ENCODE results near the gene MS4A10. TPM values are rescaled to one million over a fixed set of nuclear protein-coding genes. Genes with fewer than 3 reads are reported as not detected.
A peak's percentile ranks its signal among the peaks of the same experiment; 100 is the strongest.

MS4A10 gene
- total RNA-seq, 2 experiments from 2014 or later: not detected

DNA sequence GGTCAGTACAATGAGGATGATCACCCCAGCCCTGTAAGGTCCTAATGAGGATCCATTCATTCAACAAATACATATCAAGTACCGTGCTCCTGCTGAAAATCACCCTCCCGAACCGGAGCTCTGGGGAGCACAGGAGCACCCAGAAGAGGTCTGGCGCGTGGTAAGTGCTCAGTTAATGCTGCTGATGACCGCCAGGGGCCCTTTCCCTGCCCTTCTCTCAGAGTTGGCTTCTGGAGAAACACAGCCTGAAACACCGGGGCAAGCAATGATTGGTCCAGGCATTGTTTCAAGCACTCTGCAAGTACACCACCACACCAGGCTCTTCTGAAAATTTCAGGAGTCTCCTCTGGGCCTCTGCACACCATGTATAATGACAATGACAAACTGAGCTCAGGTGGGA, 53.0 kb downstream of the MS4A10 start:
- no peak overlapping the region for H3K4me3 Mint-ChIP-seq
- DNase-seq: no peak
- peaks cover 20% of the 10 kb centered on the region for H3K4me1 Mint-ChIP-seq (ENCODE audit: low read depth)
- no peaks in the 10 kb centered on the region for H3K9me3 Mint-ChIP-seq
- no peaks in the 10 kb centered on the region for H3K36me3 Mint-ChIP-seq
- ChIA-PET CTCF (interaction anchor here (0.6 to 1.4 kb wide), 4 partner anchors 13 to 498 kb away, joined by 3 read pairs; no protein-coding TSS in a partner anchor), POLR2A (interaction anchor here (1.0 kb wide), 1 partner anchor 64 kb away, joined by 3 read pairs; no protein-coding TSS in a partner anchor)
- intact Hi-C loops (cut with micrococcal nuclease): no loop called here
- no peak overlapping the region for H3K27ac Mint-ChIP-seq
- H3K27me3 Mint-ChIP-seq: peaks cover under 1% of the 10 kb centered on the region

- Mint-ChIP-seq H3K27ac (peak overlapping the region; percentile 30), H3K4me1 (ENCODE audit: low read depth) (peaks cover 33% of the 10 kb centered on the region), H3K27me3 (no peaks in the 10 kb centered on the region), H3K4me3 (peak overlapping the region; percentile 43), H3K9me3 (no peaks in the 10 kb centered on the region), H3K36me3 (peaks cover 9% of the 10 kb centered on the region)
- DNase-seq: no peak
- ChIA-PET POLR2A (no interaction called here), CTCF (interaction anchor here (2.3 to 5.7 kb wide), 2 partner anchors 9 to 58 kb away, joined by 12 to 39 read pairs; no protein-coding TSS in a partner anchor)
- intact Hi-C loops (cut with micrococcal nuclease): loop anchor here (1.0 to 10.0 kb wide), 2 partner anchors 66 to 324 kb away; partner anchors contain the start of genes PRPF19 and VPS37C
Measured at GRCh38 chr11:60840470-60841430, 55.6 kb downstream of the MS4A10 start.

DNA sequence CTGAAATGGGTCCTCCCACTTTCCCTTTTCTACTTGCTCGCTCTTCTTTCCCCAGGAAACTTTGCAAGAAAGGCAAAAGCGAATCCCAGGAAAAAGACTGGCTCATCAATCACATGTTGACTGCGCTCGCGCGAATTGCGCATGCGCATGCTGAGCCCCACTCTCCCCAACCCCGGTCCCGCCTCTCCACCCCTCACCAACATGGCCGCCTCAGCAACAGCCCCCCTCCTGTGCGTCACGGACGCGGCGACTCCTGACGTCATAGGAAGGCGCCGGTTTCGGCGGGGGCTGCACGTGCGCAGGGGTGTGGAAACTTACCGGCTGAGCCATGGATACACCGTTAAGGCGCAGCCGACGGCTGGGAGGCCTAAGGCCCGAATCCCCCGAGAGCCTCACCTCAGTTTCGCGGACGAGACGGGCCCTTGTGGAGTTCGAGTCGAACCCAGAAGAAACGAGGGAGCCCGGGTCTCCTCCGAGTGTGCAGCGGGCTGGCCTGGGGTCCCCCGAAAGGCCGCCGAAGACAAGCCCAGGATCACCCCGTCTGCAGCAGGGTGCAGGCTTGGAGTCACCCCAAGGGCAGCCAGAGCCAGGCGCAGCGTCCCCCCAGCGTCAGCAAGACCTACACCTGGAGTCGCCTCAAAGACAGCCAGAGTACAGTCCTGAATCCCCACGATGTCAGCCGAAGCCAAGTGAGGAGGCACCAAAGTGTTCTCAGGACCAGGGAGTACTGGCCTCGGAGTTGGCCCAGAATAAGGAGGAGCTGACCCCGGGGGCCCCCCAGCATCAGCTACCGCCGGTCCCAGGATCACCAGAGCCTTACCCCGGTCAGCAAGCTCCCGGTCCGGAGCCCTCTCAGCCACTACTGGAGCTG, 56.9 kb downstream of the MS4A10 start, which contains the start of gene CCDC86:
Gene CCDC86, plus strand, starts transcription at position 317 of the 871 bp plus-strand sequence. Its CDS starts 12 bp downstream, at position 329.
- Mint-ChIP-seq H3K9me3 (no peaks in the 10 kb centered on the region), H3K27ac (peak within 1 kb of the TSS; percentile 85), H3K27me3 (no peaks in the 10 kb centered on the region), H3K36me3 (peaks cover 13% of the 10 kb centered on the region), H3K4me1 (ENCODE audit: low read depth) (peaks cover 36% of the 10 kb centered on the region), H3K4me3 (peak within 1 kb of the TSS; percentile 88)
- DNase-seq: peak; percentile 99
- ChIA-PET CTCF (interaction anchor here (1.0 to 5.7 kb wide), 4 partner anchors 11 to 72 kb away, joined by 3 to 39 read pairs (median 8); partner anchors contain the start of gene TMEM109), POLR2A (interaction anchor here (1.0 kb wide), 1 partner anchor 63 kb away, joined by 4 read pairs; no protein-coding TSS in a partner anchor)
- intact Hi-C loops (cut with micrococcal nuclease): loop anchor here (1.0 to 10.0 kb wide), 2 partner anchors 64 to 323 kb away; partner anchors contain the start of genes PRPF19 and VPS37C

DNA sequence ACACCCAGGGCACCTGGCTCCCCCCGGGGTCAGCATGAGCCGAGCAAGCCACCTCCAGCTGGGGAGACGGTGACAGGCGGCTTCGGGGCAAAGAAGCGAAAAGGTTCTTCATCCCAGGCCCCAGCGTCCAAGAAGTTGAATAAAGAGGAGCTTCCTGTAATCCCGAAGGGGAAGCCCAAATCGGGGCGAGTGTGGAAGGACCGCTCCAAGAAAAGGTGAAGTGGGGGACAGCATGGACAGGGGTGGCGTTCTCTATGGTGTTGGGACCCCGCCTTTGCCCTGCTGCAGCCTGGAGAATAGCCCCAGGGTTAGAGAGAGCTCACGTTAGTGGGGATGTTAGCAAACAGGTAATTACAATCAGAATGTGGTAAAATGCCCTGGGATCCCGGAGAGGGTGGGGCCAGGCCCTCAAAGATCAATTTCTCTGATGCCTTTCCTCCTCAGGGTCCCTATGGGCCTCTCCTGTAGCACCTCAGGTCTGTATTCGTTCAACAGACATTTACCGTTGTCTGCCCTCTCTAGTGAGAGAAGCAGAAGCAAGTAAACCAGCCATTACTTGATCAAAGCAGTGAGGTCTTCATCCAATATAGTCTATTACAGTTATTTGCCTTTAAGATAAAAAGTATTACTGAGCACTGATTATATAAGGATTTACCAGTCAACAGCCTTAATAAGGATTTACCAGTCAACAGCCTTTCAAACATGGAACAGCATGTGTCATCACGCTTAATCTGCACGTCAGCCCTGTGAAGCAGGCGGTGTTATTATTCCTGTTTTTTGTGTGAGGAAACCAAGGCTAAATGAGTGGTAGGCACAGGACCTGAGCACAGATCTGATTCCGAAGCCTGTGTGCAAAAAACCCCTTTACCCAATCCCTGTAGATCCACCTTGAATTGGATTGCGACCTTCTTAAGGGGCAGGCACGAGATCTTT, 57.8 kb downstream of the MS4A10 start:
- Mint-ChIP-seq H3K27ac (peak overlapping the region; percentile 85), H3K27me3 (no peaks in the 10 kb centered on the region), H3K4me3 (peak overlapping the region; percentile 88), H3K36me3 (peaks cover 13% of the 10 kb centered on the region), H3K9me3 (no peaks in the 10 kb centered on the region), H3K4me1 (ENCODE audit: low read depth) (peaks cover 36% of the 10 kb centered on the region)
- ChIA-PET POLR2A (interaction anchor here (0.5 to 1.0 kb wide), 2 partner anchors 62 to 73 kb away, joined by 3 to 4 read pairs; no protein-coding TSS in a partner anchor), CTCF (interaction anchor here (1.0 to 5.7 kb wide), 4 partner anchors 11 to 71 kb away, joined by 3 to 39 read pairs (median 8); partner anchors contain the start of gene TMEM109)
- intact Hi-C loops (cut with micrococcal nuclease): loop anchor here (10.0 kb wide), 1 partner anchor 322 kb away; the partner anchor contains the start of gene VPS37C
- no peak for DNase-seq

GRCh38 chr11:60844045-60844869, 59.1 kb downstream of the MS4A10 start:
- Mint-ChIP-seq H3K36me3 (peaks cover 24% of the 10 kb centered on the region), H3K9me3 (no peaks in the 10 kb centered on the region), H3K4me3 (peak overlapping the region; percentile 88), H3K27me3 (no peaks in the 10 kb centered on the region), H3K27ac (peak overlapping the region; percentile 1), H3K4me1 (ENCODE audit: low read depth) (peaks cover 36% of the 10 kb centered on the region)
- POLR2A ChIA-PET: interaction anchor here (1.3 kb wide), 1 partner anchor 11 kb away, joined by 6 read pairs; the partner anchor contains the start of gene PTGDR2
- CTCF ChIA-PET: interaction anchor here (0.8 to 5.7 kb wide), 3 partner anchors 13 to 55 kb away, joined by 3 to 39 read pairs (median 5); no protein-coding TSS in a partner anchor
- intact Hi-C loops (cut with micrococcal nuclease): loop anchor here (10.0 kb wide), 1 partner anchor 321 kb away; the partner anchor contains the start of gene VPS37C
- DNase-seq: no peak

DNA sequence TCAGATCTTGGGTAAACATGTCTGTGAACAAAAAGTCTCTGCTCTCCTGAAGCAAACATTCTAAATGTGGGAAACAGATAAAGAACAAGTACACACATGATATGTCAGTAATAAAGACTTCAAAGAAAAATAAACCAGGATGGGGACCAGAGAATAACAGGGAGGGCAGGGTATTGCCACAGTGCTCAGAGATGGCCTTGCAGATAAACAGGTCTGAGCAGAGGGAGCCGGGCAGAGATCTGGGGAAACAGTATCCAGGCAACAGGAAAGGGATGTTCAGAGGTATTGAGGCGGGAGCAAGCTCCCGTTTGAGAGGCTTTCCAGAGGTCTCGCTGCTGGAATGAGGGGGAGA, 59.7 kb downstream of the MS4A10 start:
- H3K27me3 Mint-ChIP-seq: no peaks in the 10 kb centered on the region

GRCh38 chr11:60845338-60845737, 60.2 kb downstream of the MS4A10 start:
- Mint-ChIP-seq H3K9me3 (no peaks in the 10 kb centered on the region), H3K36me3 (peaks cover 26% of the 10 kb centered on the region), H3K27me3 (no peaks in the 10 kb centered on the region), H3K4me3 (peak overlapping the region; percentile 88), H3K4me1 (ENCODE audit: low read depth) (peaks cover 36% of the 10 kb centered on the region), H3K27ac (no peak overlapping the region)
- DNase-seq: no peak
- POLR2A ChIA-PET: no interaction called here
- CTCF ChIA-PET: interaction anchor here (5.7 kb wide), 1 partner anchor 14 kb away, joined by 39 read pairs; no protein-coding TSS in a partner anchor
- intact Hi-C loops (cut with micrococcal nuclease): loop anchor here (10.0 kb wide), 1 partner anchor 319 kb away; the partner anchor contains the start of gene VPS37C

More for the DNA sequence above, 59.7 kb downstream of the MS4A10 start:
- peak overlapping the region; percentile 88 for H3K4me3 Mint-ChIP-seq
- peaks cover 24% of the 10 kb centered on the region for H3K36me3 Mint-ChIP-seq
- H3K4me1 Mint-ChIP-seq (ENCODE audit: low read depth): peaks cover 36% of the 10 kb centered on the region
- H3K27ac Mint-ChIP-seq: peak overlapping the region; percentile 1
- POLR2A ChIA-PET: interaction anchor here (1.3 kb wide), 1 partner anchor 11 kb away, joined by 6 read pairs; the partner anchor contains the start of gene PTGDR2
- CTCF ChIA-PET: interaction anchor here (1.6 to 5.7 kb wide), 2 partner anchors 13 to 54 kb away, joined by 5 to 39 read pairs; no protein-coding TSS in a partner anchor
- DNase-seq: no peak
- no peaks in the 10 kb centered on the region for H3K9me3 Mint-ChIP-seq
- intact Hi-C loops (cut with micrococcal nuclease): loop anchor here (10.0 kb wide), 1 partner anchor 320 kb away; the partner anchor contains the start of gene VPS37C

- Mint-ChIP-seq H3K27ac (no peak overlapping the region), H3K9me3 (no peaks in the 10 kb centered on the region), H3K4me3 (no peak overlapping the region), H3K36me3 (peaks cover 43% of the 10 kb centered on the region), H3K27me3 (no peaks in the 10 kb centered on the region), H3K4me1 (ENCODE audit: low read depth) (peaks cover 26% of the 10 kb centered on the region)
- intact Hi-C loops (cut with micrococcal nuclease): loop anchor here (10.0 kb wide), 1 partner anchor 318 kb away; the partner anchor contains the start of gene VPS37C
- ChIA-PET CTCF (interaction anchor here (0.8 kb wide), 1 partner anchor 57 kb away, joined by 3 read pairs; no protein-coding TSS in a partner anchor), POLR2A (no interaction called here)
- DNase-seq: no peak
Measured at GRCh38 chr11:60847281-60847680, 62.1 kb downstream of the MS4A10 start.

- Mint-ChIP-seq H3K9me3 (no peaks in the 10 kb centered on the region), H3K27ac (no peak overlapping the region), H3K4me3 (no peak overlapping the region), H3K36me3 (peaks cover 43% of the 10 kb centered on the region), H3K4me1 (ENCODE audit: low read depth) (peaks cover 26% of the 10 kb centered on the region), H3K27me3 (no peaks in the 10 kb centered on the region)
- ChIA-PET CTCF (no interaction called here), POLR2A (no interaction called here)
- intact Hi-C loops (cut with micrococcal nuclease): loop anchor here (10.0 kb wide), 1 partner anchor 317 kb away; the partner anchor contains the start of gene VPS37C
- DNase-seq: no peak
Measured at GRCh38 chr11:60847896-60848295, 62.8 kb downstream of the MS4A10 start.
